Neural progenitor cell (in vitro differentiated cells): ENCODE data around the gene PDIA5. TPM values are rescaled to one million over a fixed set of nuclear protein-coding genes. Genes with fewer than 3 reads are reported as not detected.
A peak's percentile ranks its signal among the peaks of the same experiment; 100 is the strongest.

Experiments
- DNase-seq: peaks from one replicate; pipeline ENCODE4 v3.0.0-alpha.2; 2016; ENCODE audit warnings: low spot score
- H2AFZ ChIP-seq: fragments of 200-600 bp; sonication (generic); replicated peaks from 2 replicates; pipeline ENCODE4 v1.6.1; 2016; ENCODE audit warnings: antibody characterized with exemption
- H3F3A ChIP-seq: fragments of 200-600 bp; sonication (generic); 2 replicates; pipeline ENCODE4 v1.6.1; 2016; ENCODE audit warnings: antibody characterized with exemption, low read depth
- H3K27ac ChIP-seq: fragments of 200-600 bp; sonication (generic); 2 replicates; pipeline ENCODE4 v1.5.1; 2016; ENCODE audit warnings: mild to moderate bottlenecking
- H3K27me3 ChIP-seq: fragments of 200-600 bp; sonication (generic); 2 replicates; pipeline ENCODE4 v1.6.1; 2016; ENCODE audit warnings: mild to moderate bottlenecking, moderate library complexity
- H3K36me3 ChIP-seq: fragments of 200-600 bp; sonication (generic); 2 replicates; pipeline ENCODE4 v1.5.1; 2016
- H3K4me1 ChIP-seq: fragments of 200-600 bp; sonication (generic); 2 replicates; pipeline ENCODE4 v1.6.1; 2016; ENCODE audit warnings: mixed run types
- H3K4me2 ChIP-seq: fragments of 200-600 bp; sonication (generic); 2 replicates; pipeline ENCODE4 v1.6.1; 2016
- H3K4me3 ChIP-seq: fragments of 200-600 bp; sonication (generic); 2 replicates; pipeline ENCODE4 v1.5.1; 2016
- H3K79me2 ChIP-seq: fragments of 200-600 bp; sonication (generic); 2 replicates; pipeline ENCODE4 v1.6.1; 2016; ENCODE audit warnings: low read depth
- H3K9ac ChIP-seq: fragments of 200-600 bp; sonication (generic); 2 replicates; pipeline ENCODE4 v1.6.1; 2016
- H3K9me3 ChIP-seq: fragments of 200-600 bp; sonication (generic); 2 replicates; pipeline ENCODE4 v1.5.1; 2016; ENCODE audit warnings: low read depth
- H4K20me1 ChIP-seq: fragments of 200-600 bp; sonication (generic); 2 replicates; pipeline ENCODE4 v1.6.1; 2016; ENCODE audit warnings: low read depth
- H3K27ac Mint-ChIP-seq: 3 replicates; pipeline ENCODE4 v1.8.0; 2021; ENCODE audit warnings: mixed read lengths
- H3K27me3 Mint-ChIP-seq: 2 replicates; pipeline ENCODE4 v1.8.0; 2022; ENCODE audit warnings: low read depth, mild to moderate bottlenecking, inconsistent platforms, moderate library complexity, mixed read lengths; ENCODE audit not compliant: insufficient read depth
- H3K36me3 Mint-ChIP-seq: 3 replicates; pipeline ENCODE4 v1.8.0; 2021; ENCODE audit warnings: mixed read lengths
- H3K4me1 Mint-ChIP-seq: 3 replicates; pipeline ENCODE4 v1.8.0; 2021; ENCODE audit warnings: mixed read lengths
- H3K4me3 Mint-ChIP-seq: 3 replicates; pipeline ENCODE4 v1.8.0; 2021; ENCODE audit warnings: mild to moderate bottlenecking, moderate library complexity, mixed read lengths
- H3K9me3 Mint-ChIP-seq: 3 replicates; pipeline ENCODE4 v1.8.0; 2020; ENCODE audit warnings: mixed read lengths
- EZH2 ChIP-seq: fragments of 200-600 bp; sonication (generic); IDR thresholded peaks from 2 replicates; pipeline ENCODE4 v1.6.1; 2017; ENCODE audit warnings: antibody characterized with exemption, mild to moderate bottlenecking, moderate library complexity
- EZH2phosphoT487 ChIP-seq: fragments of 200-600 bp; sonication (generic); IDR thresholded peaks from 2 replicates; pipeline ENCODE4 v1.6.1; 2017; ENCODE audit warnings: antibody characterized with exemption
- total RNA-seq: library from RNA; depleted of rRNA; stranded (reverse); fragments of >200 nt; gene quantifications from 2 replicates; pipeline ENCODE4 v1.2.3, GENCODE V29; 2015; ENCODE audit warnings: low replicate concordance
- TF ChIP-seq, protein P1 (sequence below): fragments of 200-600 bp; sonication (generic); IDR thresholded peaks from 2 replicates; pipeline ENCODE4 v1.5.1; 2017; ENCODE audit warnings: antibody characterized with exemption, mild to moderate bottlenecking

Gene PDIA5
- total RNA-seq, 1 donor from 2014 or later: 15.8 TPM

DNA sequence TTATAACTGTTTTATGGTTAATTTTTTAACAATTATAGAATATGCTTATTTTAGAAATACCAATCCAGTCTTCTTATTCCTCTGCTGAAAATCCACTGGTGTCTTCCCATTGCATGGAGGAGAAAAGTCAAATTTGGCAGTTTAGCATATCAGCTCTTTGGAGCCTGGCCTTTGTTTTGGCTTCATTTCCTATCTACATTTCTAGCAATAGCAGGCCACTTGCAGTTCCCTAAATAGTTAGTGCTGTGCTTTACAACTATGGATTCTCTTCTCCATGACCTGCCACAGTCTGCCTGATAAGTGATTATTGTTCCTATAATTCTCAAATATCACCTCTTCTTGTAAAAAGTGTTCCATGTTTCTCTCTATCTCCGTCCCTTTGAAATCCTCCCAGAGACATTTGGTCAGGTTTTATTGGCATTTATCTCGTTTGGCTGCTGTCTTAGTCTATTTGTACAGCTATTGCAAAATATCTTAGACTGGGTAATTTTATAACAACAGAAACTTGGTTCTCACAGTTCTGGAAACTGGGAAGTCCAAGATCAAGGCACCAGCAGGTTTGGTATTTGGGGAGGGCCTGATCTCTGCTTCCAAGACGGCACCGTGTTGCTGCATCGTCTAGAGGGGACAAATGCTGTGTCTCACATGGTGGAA is 126.8 kb downstream of the PDIA5 start:
- Mint-ChIP-seq H3K27me3 (peaks cover 3% of the 10 kb centered on the region), H3K36me3 (peaks cover 2% of the 10 kb centered on the region), H3K27ac (no peak overlapping the region), H3K4me3 (no peak overlapping the region), H3K9me3 (peaks cover 7% of the 10 kb centered on the region), H3K4me1 (peaks cover 8% of the 10 kb centered on the region)
- H3K27me3 ChIP-seq: no peaks in the 10 kb centered on the region
- H3K9ac ChIP-seq: no peak overlapping the region
- TF ChIP-seq EZH2 (no peak), EZH2phosphoT487 (no peak)
- TF ChIP-seq, protein P1, sequence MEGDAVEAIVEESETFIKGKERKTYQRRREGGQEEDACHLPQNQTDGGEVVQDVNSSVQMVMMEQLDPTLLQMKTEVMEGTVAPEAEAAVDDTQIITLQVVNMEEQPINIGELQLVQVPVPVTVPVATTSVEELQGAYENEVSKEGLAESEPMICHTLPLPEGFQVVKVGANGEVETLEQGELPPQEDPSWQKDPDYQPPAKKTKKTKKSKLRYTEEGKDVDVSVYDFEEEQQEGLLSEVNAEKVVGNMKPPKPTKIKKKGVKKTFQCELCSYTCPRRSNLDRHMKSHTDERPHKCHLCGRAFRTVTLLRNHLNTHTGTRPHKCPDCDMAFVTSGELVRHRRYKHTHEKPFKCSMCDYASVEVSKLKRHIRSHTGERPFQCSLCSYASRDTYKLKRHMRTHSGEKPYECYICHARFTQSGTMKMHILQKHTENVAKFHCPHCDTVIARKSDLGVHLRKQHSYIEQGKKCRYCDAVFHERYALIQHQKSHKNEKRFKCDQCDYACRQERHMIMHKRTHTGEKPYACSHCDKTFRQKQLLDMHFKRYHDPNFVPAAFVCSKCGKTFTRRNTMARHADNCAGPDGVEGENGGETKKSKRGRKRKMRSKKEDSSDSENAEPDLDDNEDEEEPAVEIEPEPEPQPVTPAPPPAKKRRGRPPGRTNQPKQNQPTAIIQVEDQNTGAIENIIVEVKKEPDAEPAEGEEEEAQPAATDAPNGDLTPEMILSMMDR: no peak
- no peak overlapping the region for H3K4me3 ChIP-seq
- H3K9me3 ChIP-seq: no peaks in the 10 kb centered on the region
- H2AFZ ChIP-seq: no peak overlapping the region
- no peaks in the 10 kb centered on the region for H3K36me3 ChIP-seq
- no peak for DNase-seq
- no peaks in the 10 kb centered on the region for H3K79me2 ChIP-seq
- H3K4me1 ChIP-seq: peaks cover 7% of the 10 kb centered on the region
- no peak overlapping the region for H3K27ac ChIP-seq
- peaks cover 5% of the 10 kb centered on the region for H3F3A ChIP-seq
- no peak overlapping the region for H3K4me2 ChIP-seq
- no peaks in the 10 kb centered on the region for H4K20me1 ChIP-seq

DNA sequence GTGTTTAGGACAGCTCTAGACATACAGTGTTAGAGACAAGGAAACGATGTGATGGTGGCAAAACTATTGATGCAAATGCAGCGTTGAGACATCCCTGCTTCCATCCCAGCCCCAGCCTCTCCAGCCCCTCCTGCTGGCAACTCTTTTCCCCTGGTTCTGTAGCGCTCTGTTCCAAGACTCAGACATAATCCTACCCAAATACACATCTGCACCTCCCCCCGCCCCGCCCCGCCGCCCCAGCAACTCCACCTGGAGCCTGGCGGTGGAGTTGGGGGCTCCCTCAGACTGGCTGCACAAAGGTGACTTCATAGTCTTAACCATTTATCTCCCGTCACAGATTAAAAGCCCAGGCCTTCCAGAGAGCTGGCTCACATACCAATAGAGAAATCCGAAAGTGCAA is 127.7 kb downstream of the PDIA5 start:
- no peak overlapping the region for H3K27ac ChIP-seq
- H3F3A ChIP-seq: peaks cover 5% of the 10 kb centered on the region
- no peak overlapping the region for H2AFZ ChIP-seq
- Mint-ChIP-seq H3K36me3 (peaks cover 2% of the 10 kb centered on the region), H3K27me3 (peaks cover 3% of the 10 kb centered on the region), H3K4me1 (peaks cover 8% of the 10 kb centered on the region), H3K9me3 (peaks cover 7% of the 10 kb centered on the region), H3K27ac (no peak overlapping the region), H3K4me3 (no peak overlapping the region)
- no peaks in the 10 kb centered on the region for H3K79me2 ChIP-seq
- TF ChIP-seq EZH2 (no peak), EZH2phosphoT487 (no peak)
- TF ChIP-seq, protein P1: peak; percentile 60
- no peaks in the 10 kb centered on the region for H4K20me1 ChIP-seq
- H3K27me3 ChIP-seq: no peaks in the 10 kb centered on the region
- no peak overlapping the region for H3K9ac ChIP-seq
- H3K4me3 ChIP-seq: peak overlapping the region; percentile 17
- DNase-seq: peak; percentile 74
- H3K9me3 ChIP-seq: no peaks in the 10 kb centered on the region
- H3K4me1 ChIP-seq: peaks cover 7% of the 10 kb centered on the region
- H3K36me3 ChIP-seq: no peaks in the 10 kb centered on the region
- peak overlapping the region; percentile 21 for H3K4me2 ChIP-seq

DNA sequence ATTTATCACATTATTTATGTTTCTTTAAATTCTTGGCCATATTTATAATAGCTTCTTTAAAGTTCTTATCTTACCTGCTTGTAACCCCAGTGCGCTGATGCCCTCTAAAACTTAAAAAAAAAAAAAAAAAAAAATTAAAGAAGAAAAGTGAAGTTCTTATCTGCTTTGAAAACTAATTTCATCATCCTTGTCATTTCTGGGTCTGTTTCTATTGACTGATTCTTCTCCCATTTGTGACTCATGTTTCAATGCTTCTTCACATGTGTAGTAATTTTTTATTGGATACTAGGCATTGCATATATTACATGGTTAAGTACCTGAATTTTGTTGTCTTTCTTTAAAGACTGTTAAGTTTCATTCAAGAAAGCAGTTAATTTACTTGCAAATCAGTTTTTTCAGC is 131.5 kb downstream of the PDIA5 start:
- Histone ChIP-seq H3K9ac (no peak overlapping the region), H3K27me3 (no peaks in the 10 kb centered on the region), H3F3A (peaks cover 15% of the 10 kb centered on the region), H4K20me1 (no peaks in the 10 kb centered on the region), H3K36me3 (no peaks in the 10 kb centered on the region), H3K4me1 (peaks cover 11% of the 10 kb centered on the region), H3K9me3 (no peaks in the 10 kb centered on the region), H3K79me2 (peaks cover 9% of the 10 kb centered on the region), H3K4me3 (no peak overlapping the region), H3K4me2 (no peak overlapping the region), H2AFZ (no peak overlapping the region), H3K27ac (no peak overlapping the region)
- peaks cover 2% of the 10 kb centered on the region for H3K36me3 Mint-ChIP-seq
- peaks cover 3% of the 10 kb centered on the region for H3K27me3 Mint-ChIP-seq
- TF ChIP-seq, protein P1: no peak
- TF ChIP-seq EZH2 (no peak), EZH2phosphoT487 (no peak)
- no peak overlapping the region for H3K27ac Mint-ChIP-seq
- H3K9me3 Mint-ChIP-seq: peaks cover 7% of the 10 kb centered on the region
- no peak for DNase-seq
- H3K4me1 Mint-ChIP-seq: peaks cover 22% of the 10 kb centered on the region
- no peak overlapping the region for H3K4me3 Mint-ChIP-seq
